Stimulated activated CD8-positive, alpha-beta memory T cell treated with anti-CD3 and anti-CD28 coated beads, Interleukin-4, amount 100 ng/mL, for 1 hour (primary cell): ENCODE measurements around the gene AIP.

Experiments used
- DNase-seq, 2 donors: peaks; one replicate each; pipeline ENCODE4 v3.0.0-alpha.2; 2020; ENCODE audit warnings: low read depth in 2 of 2, low spot score in 1 of 2

Gene AIP

GRCh38 chr11:67525275-67525976 is 42.6 kb downstream of the AIP start:
- DNase-seq = no peak

DNA sequence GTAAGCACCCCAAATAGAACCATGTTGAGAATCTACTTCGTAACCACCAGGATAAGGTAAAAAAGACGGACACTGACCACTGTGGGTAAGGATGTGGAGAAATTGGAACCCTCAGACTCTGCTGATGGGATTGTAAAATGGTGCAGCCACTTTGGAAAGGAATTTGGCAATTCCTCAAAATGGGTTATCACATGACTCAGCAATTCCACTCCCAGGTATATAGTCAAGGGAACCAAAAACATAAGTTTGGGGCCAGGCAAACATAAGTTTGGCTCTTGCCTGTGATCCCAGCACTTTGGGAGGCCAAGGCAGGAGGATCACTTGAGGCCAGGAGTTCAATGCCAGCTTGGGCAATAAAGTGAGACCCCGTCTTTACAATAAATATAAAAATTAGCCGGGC is 45.5 kb downstream of the AIP start:
- no peak for DNase-seq

GRCh38 chr11:67530282-67530592 is 47.4 kb downstream of the AIP start:
- DNase-seq = no peak

- no peak for DNase-seq
These were observed 50.1 kb downstream of the AIP start for GRCh38 chr11:67532889-67533288.

DNA sequence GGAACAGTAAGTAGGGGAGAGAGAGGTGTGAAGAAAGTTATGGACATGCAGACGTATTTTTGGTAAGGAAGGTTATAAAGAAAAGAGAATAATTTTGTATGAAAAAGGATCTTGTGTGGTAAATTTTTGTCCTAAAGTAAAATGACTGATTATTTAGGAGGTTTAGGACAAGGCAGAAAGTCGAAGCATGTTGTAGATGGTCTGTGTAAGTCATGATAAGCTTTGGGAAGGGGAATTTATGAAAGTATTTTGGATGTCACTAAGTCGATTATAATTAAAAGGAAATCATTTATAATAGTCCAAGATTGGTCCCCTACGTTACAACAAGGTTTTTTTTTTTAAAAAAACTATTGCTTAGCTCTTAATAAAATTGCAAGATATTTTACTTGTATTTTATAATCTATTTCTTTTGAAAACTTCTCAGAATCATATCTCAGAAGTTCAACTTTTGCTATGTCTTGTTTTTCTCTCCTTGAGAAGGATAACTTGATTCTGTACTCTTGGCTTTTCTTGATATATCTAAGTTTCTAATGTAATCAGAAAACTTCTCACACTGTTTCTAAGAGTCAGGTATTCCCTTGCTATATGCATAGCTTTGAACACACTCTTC is 51.3 kb downstream of the AIP start:
- DNase-seq = no peak

DNA sequence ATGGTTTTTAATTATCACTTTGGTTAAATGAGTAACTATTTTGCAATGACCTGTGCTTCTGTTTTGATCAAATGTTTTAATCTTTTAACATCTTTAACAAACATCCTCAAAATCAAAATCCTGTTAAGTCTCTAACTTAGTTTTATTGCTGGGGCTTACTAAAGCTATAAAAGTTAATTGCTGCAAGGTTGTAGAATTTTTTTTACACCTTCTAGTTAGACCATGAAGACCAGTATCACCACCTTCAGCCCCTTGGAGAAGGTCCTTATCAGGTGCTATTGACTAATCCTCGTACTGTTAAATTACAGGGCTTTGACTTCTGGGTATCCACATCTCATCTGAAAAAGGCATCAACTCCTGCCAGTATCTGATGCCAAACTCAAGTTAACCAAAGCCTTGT is 52.7 kb downstream of the AIP start:
- DNase-seq = no peak

- DNase-seq = no peak
These were observed 55.5 kb downstream of the AIP start for GRCh38 chr11:67538306-67538705.

- no peak for DNase-seq
These were observed 56.1 kb downstream of the AIP start for GRCh38 chr11:67538823-67539505.

DNA sequence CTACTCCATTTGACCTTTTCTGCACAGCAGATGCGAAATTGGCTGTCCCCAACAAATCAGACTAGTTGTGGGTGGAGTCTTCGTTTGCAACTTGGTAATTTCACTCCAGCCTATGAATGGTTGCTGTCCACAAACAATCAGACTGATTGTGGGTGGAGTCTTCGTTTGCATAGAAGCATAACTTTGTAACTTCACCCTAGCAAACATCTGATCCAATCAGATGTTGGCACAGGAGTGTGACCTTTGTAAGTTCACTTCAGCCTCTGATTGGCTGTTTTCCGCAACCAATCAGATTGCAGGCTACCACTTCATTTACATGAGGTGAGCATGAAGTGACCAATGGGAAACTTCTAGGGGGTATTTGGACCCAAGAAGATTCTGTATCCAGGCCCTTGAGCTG is 56.7 kb downstream of the AIP start:
- no peak for DNase-seq
